Parathyroid adenoma (tissue), 2 donors: ENCODE measurements around the gene PCBP4.

Experiments
- H2AFZ ChIP-seq: fragments of 300-600 bp; sonication (generic); one replicate; pipeline ENCODE4 v1.7.0; 2017; ENCODE audit warnings: antibody characterized with exemption, mild to moderate bottlenecking
- H3K27ac ChIP-seq: fragments of 300-600 bp; sonication (generic); one replicate; pipeline ENCODE4 v1.7.0; 2017
- H3K27me3 ChIP-seq: fragments of 300-600 bp; sonication (generic); one replicate; pipeline ENCODE4 v1.7.0; 2017; ENCODE audit warnings: low read length; ENCODE audit not compliant: control insufficient read depth, insufficient read depth
- H3K36me3 ChIP-seq: fragments of 300-600 bp; sonication (generic); one replicate; pipeline ENCODE4 v1.7.0; 2017; ENCODE audit warnings: low read length; ENCODE audit not compliant: control insufficient read depth, insufficient read depth
- H3K4me1 ChIP-seq: fragments of 300-600 bp; sonication (generic); one replicate; pipeline ENCODE4 v1.7.0; 2017; ENCODE audit warnings: control low read depth
- H3K4me2 ChIP-seq: fragments of 300-600 bp; sonication (generic); one replicate; pipeline ENCODE4 v1.7.0; 2017; ENCODE audit warnings: low read length
- H3K4me3 ChIP-seq: fragments of 300-600 bp; sonication (generic); one replicate; pipeline ENCODE4 v1.7.0; 2017; ENCODE audit warnings: low read depth, low read length
- H3K79me2 ChIP-seq: fragments of 300-600 bp; sonication (generic); one replicate; pipeline ENCODE4 v1.7.0; 2017; ENCODE audit warnings: control low read depth
- H3K9ac ChIP-seq: fragments of 300-600 bp; sonication (generic); one replicate; pipeline ENCODE4 v1.7.0; 2017; ENCODE audit warnings: mild to moderate bottlenecking
- H3K9me3 ChIP-seq: fragments of 300-600 bp; sonication (generic); one replicate; pipeline ENCODE4 v1.7.0; 2017; ENCODE audit warnings: low read length; ENCODE audit not compliant: control insufficient read depth
- TF ChIP-seq, protein P1 (sequence below): fragments of 300-600 bp; sonication (generic); IDR thresholded peaks from one replicate; pipeline ENCODE4 v1.7.0; 2017; ENCODE audit warnings: antibody characterized with exemption, mild to moderate bottlenecking
- donor health status: primary hyperparathyroidism.

Gene PCBP4

DNA sequence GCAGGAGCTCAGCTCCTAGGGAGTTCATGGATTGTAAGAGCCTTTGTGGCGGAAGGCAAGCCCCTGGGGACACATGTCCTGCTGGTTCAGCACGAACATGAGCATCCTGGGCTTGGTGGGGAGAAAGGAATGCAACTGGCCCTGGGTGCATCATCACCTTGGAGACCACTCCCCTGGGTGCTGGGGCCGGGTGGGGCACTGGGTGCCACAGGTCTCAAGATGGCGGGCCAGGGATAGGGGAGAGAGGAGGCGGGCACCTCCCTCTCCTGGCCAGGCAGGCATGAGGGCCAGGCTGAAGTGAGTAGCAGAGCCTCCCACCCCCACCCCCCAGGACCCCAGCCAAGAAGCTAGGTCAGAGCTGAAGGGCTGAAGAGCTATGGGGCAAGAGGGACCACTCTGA, 768 bp downstream of the PCBP4 start:
- H3K4me1 ChIP-seq, result peaks cover 17% of the 10 kb centered on the region

DNA sequence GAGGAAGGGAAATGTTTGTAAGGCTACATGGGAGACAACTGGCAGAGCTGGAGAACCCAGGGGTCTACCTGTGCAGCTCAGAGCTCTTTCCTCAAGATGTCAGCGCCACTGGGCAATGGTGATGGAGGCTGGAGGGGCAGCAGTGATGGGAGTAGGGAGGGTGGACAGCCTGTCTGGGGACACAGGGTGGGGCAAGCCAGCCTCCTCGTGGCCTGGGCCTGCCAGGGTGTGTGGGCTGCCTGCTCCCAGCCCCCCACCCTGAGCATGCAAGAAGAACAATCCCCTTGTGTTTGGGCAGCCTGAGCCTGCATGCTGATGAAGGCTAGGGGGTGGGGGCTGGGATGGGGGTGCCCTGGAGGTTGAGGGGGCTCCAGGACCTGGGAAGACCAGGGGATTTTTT, 1.2 kb downstream of the PCBP4 start:
- TF ChIP-seq, protein P1, sequence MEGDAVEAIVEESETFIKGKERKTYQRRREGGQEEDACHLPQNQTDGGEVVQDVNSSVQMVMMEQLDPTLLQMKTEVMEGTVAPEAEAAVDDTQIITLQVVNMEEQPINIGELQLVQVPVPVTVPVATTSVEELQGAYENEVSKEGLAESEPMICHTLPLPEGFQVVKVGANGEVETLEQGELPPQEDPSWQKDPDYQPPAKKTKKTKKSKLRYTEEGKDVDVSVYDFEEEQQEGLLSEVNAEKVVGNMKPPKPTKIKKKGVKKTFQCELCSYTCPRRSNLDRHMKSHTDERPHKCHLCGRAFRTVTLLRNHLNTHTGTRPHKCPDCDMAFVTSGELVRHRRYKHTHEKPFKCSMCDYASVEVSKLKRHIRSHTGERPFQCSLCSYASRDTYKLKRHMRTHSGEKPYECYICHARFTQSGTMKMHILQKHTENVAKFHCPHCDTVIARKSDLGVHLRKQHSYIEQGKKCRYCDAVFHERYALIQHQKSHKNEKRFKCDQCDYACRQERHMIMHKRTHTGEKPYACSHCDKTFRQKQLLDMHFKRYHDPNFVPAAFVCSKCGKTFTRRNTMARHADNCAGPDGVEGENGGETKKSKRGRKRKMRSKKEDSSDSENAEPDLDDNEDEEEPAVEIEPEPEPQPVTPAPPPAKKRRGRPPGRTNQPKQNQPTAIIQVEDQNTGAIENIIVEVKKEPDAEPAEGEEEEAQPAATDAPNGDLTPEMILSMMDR, result no peak
- H3K4me3 ChIP-seq, result no peak overlapping the region

More for the DNA sequence above, 768 bp downstream of the PCBP4 start:
- peak overlapping the region; percentile 56 for H3K4me3 ChIP-seq
- H3K27me3 ChIP-seq, result no peaks in the 10 kb centered on the region
- peak overlapping the region; percentile 71 for H3K9ac ChIP-seq
- H3K27ac ChIP-seq, result no peak overlapping the region
- no peaks in the 10 kb centered on the region for H3K36me3 ChIP-seq
- H3K9me3 ChIP-seq, result no peaks in the 10 kb centered on the region
- TF ChIP-seq, protein P1, result no peak
- peak overlapping the region; percentile 74 for H3K4me2 ChIP-seq
- H2AFZ ChIP-seq, result peak overlapping the region; percentile 74
- no peaks in the 10 kb centered on the region for H3K79me2 ChIP-seq

DNA sequence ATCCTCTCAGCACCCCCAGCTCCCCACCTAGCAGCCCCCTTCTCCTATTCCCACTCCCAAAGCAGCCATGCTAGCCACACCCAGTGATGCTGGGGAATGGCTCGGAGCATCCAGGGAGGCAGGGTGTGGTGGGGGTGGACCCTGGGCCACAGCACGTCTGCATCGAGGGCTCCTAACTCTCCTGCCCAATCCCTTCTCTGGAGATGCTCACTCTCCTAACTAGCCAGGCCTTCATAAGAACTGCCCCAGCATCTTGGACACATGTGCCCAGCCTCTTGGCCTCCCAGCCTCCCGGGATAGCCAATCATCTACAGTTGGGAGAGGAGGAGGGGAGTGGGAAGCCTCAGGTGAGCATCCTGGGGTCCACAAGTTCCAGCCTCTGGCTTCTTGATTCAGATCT, 2.7 kb downstream of the PCBP4 start:
- Histone ChIP-seq H2AFZ (no peak overlapping the region), H3K9ac (no peak overlapping the region), H3K4me3 (no peak overlapping the region), H3K27ac (no peak overlapping the region), H3K79me2 (no peaks in the 10 kb centered on the region), H3K4me1 (peaks cover 10% of the 10 kb centered on the region), H3K27me3 (no peaks in the 10 kb centered on the region), H3K9me3 (no peaks in the 10 kb centered on the region), H3K4me2 (no peak overlapping the region), H3K36me3 (no peaks in the 10 kb centered on the region)
- TF ChIP-seq, protein P1, result no peak

More for the DNA sequence above, 1.2 kb downstream of the PCBP4 start:
- H3K27me3 ChIP-seq, result no peaks in the 10 kb centered on the region
- no peak overlapping the region for H3K4me2 ChIP-seq
- no peaks in the 10 kb centered on the region for H3K79me2 ChIP-seq
- no peak overlapping the region for H2AFZ ChIP-seq
- peaks cover 17% of the 10 kb centered on the region for H3K4me1 ChIP-seq
- H3K9ac ChIP-seq, result no peak overlapping the region
- no peaks in the 10 kb centered on the region for H3K9me3 ChIP-seq
- H3K36me3 ChIP-seq, result no peaks in the 10 kb centered on the region
- H3K27ac ChIP-seq, result no peak overlapping the region

DNA sequence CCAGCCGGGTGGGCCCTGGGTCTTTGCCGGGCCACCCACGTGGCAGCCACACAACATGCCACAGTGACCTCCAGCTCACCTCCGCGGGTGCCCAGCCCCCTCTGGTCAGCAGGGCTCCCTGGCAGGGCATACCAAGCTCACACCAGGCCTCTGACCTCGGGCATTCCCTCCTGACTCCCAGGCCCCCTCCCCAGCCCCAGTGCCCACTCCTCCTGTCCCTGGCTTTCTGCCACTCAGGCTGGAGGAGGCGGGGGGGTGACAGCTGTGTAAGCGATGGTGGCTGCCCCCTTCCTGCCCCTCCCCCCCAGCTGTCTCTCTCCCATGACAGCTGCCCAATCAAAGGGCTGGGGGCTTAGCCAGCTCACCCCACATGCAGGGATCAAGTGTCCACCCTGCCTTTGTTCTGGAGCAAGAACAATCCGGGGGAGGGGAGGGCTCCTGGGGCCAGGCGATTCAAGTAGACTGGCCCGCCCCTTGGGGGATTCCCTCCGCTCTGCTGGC, 3.3 kb downstream of the PCBP4 start:
- TF ChIP-seq, protein P1, result no peak
- Histone ChIP-seq H3K4me2 (no peak overlapping the region), H3K79me2 (no peaks in the 10 kb centered on the region), H3K9me3 (no peaks in the 10 kb centered on the region), H3K4me3 (no peak overlapping the region), H2AFZ (no peak overlapping the region), H3K27ac (no peak overlapping the region), H3K9ac (no peak overlapping the region), H3K36me3 (no peaks in the 10 kb centered on the region), H3K4me1 (peaks cover 10% of the 10 kb centered on the region), H3K27me3 (no peaks in the 10 kb centered on the region)

DNA sequence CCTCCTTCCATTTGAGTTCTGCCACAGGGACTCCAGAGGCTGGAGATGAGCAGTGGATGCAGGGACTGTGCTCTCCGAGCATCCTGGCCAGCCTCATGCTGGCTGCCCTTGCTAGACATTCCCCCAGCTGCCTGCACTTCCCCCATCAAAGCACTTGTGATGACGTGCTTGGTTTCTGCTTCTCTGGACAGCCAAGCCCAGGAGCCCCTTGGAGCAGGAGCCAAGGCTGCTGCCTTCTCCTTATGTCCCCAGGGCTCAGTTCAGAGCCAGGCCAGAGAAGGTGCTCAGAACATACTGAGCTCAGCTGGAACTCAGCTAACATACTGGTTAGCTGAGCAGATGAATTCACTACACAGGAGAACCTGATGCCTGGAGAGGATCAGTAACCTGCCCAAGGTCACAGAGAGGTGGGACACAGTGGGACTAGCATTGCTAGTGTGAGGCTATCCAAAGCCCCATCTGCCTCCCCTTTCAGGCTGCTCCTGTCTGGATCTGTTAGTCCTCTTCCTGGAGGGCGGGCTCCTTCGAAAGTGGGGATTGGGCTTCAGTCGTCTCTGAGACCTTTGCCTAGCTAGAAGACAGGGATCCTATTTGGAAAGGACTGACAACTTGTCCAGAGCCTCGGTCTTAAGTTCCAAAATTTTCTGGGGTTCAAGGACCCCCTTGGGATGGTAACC, 4.3 kb downstream of the PCBP4 start:
- H3K4me3 ChIP-seq, result no peak overlapping the region
- no peak overlapping the region for H3K4me2 ChIP-seq
- H2AFZ ChIP-seq, result no peak overlapping the region
- H3K9me3 ChIP-seq, result no peaks in the 10 kb centered on the region
- H3K27ac ChIP-seq, result no peak overlapping the region
- H3K27me3 ChIP-seq, result no peaks in the 10 kb centered on the region
- no peaks in the 10 kb centered on the region for H3K79me2 ChIP-seq
- TF ChIP-seq, protein P1, result no peak
- H3K9ac ChIP-seq, result no peak overlapping the region
- peaks cover 9% of the 10 kb centered on the region for H3K4me1 ChIP-seq
- H3K36me3 ChIP-seq, result no peaks in the 10 kb centered on the region
